ENCODE measurements around the gene ITGB8.

DNA sequence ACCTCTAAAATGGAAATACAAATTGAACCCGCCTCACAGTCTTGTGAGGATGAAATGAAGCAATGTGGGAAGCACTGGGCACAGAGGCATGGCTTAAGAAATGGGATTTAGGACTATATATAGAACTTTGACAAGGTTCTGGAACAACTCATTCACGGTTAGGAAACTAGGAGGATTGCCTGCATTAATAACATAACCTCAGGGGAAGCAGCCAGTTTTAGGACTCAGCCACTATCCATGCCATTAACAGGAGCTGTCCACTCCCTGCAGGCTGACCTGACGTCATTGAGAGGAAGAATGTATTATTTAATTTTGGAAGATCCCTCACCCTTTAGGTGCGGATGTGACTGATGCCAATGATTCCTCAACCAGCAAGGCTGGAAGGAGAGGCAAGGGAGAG, 34.8 kb downstream of the ITGB8 start:
- TF ChIP-seq, protein P1, sequence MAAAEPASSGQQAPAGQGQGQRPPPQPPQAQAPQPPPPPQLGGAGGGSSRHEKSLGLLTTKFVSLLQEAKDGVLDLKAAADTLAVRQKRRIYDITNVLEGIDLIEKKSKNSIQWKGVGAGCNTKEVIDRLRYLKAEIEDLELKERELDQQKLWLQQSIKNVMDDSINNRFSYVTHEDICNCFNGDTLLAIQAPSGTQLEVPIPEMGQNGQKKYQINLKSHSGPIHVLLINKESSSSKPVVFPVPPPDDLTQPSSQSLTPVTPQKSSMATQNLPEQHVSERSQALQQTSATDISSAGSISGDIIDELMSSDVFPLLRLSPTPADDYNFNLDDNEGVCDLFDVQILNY (CRISPR knock-in tag; IDR thresholded peaks at IDR 0.05) = no peak
- TF ChIP-seq ETV6 (CRISPR knock-in tag; IDR thresholded peaks at IDR 0.05) (no peak), NR2C2 (CRISPR knock-in tag; IDR thresholded peaks at IDR 0.05) (no peak), NFE2L1 (CRISPR knock-in tag; IDR thresholded peaks at IDR 0.05) (no peak), NFYB (CRISPR knock-in tag; conservative IDR thresholded peaks at IDR 0.05; ENCODE audit: low read depth) (no peak), ZNF232 (CRISPR knock-in tag; IDR thresholded peaks at IDR 0.05) (no peak), NFATC4 (CRISPR knock-in tag; IDR thresholded peaks at IDR 0.05) (no peak), CREB1 (CRISPR knock-in tag; IDR thresholded peaks at IDR 0.05) (no peak), SP1 (CRISPR knock-in tag; conservative IDR thresholded peaks at IDR 0.05) (no peak), CREM (CRISPR knock-in tag; IDR thresholded peaks at IDR 0.05) (no peak), HMGA2 (CRISPR knock-in tag; IDR thresholded peaks at IDR 0.05) (no peak), ATF1 (CRISPR knock-in tag; IDR thresholded peaks at IDR 0.05) (no peak)
- TF ChIP-seq, protein P2, sequence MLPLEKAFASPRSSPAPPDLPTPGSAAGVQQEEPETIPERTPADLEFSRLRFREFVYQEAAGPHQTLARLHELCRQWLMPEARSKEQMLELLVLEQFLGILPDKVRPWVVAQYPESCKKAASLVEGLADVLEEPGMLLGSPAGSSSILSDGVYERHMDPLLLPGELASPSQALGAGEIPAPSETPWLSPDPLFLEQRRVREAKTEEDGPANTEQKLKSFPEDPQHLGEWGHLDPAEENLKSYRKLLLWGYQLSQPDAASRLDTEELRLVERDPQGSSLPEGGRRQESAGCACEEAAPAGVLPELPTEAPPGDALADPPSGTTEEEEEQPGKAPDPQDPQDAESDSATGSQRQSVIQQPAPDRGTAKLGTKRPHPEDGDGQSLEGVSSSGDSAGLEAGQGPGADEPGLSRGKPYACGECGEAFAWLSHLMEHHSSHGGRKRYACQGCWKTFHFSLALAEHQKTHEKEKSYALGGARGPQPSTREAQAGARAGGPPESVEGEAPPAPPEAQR (CRISPR knock-in tag; IDR thresholded peaks at IDR 0.05) = no peak
- TF ChIP-seq, protein P3, sequence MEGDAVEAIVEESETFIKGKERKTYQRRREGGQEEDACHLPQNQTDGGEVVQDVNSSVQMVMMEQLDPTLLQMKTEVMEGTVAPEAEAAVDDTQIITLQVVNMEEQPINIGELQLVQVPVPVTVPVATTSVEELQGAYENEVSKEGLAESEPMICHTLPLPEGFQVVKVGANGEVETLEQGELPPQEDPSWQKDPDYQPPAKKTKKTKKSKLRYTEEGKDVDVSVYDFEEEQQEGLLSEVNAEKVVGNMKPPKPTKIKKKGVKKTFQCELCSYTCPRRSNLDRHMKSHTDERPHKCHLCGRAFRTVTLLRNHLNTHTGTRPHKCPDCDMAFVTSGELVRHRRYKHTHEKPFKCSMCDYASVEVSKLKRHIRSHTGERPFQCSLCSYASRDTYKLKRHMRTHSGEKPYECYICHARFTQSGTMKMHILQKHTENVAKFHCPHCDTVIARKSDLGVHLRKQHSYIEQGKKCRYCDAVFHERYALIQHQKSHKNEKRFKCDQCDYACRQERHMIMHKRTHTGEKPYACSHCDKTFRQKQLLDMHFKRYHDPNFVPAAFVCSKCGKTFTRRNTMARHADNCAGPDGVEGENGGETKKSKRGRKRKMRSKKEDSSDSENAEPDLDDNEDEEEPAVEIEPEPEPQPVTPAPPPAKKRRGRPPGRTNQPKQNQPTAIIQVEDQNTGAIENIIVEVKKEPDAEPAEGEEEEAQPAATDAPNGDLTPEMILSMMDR (IDR thresholded peaks at IDR 0.05) = no peak
